NCI-H524 treated with DMSO at 0.1 percent for 48 hours (cell line): ENCODE results near the gene FAM47E.
"Not testable (repeated sequence)": the region's sequence is repeated elsewhere in the genome, so short reads cannot be mapped to it uniquely, and the experiment has no call there.

Source experiments
- DNase-seq: peaks from one replicate; lab custom pipeline; 2025; lab: John Stamatoyannopoulos, UW

FAM47E gene

DNA sequence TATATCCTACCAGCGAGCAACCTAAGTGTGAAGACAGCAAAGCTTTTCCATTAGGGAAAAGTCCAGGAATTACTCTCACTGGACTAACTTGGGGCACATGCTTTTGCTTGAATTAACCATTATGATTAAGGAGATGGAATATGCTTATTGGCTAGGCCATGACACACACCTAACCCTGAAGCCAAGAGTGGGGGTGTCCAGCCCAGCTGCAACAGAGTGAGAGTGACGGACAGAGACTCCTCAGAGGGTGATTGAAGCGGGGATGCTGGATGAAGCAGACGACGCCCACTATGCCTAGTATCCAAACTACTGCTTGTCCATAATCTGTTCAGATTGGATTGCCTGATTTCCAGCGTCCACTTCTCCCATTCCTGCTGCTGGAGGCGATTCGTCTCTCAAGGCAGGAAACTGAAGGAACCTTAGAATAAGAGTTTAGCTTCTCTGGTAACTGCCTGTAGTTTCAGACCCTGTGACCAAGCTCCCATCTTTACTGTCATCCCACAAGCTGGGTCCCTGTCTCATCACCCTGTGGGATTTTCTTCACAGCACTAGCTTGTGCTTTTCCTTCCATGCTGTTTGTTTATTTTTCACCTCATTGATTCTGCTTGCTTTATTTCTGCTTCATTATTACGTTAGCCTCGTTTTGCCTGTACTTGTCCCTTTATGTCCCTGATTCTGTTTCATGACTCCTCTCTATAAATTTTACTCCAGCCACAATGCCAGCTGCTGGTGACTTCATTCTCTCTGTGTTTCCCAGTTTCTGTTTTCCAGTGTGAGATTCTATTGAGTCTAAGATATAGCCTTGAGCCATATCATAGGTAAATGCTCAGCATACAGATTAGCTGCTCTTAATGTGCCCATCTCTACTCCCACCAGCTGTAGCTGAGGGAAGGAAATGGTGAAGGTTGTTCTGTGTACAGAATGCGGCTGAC is 19.0 kb downstream of the FAM47E start:
- DNase-seq, result no peak

GRCh38 chr4:76271248-76271647 is 19.7 kb downstream of the FAM47E start:
- DNase-seq, result no peak

DNA sequence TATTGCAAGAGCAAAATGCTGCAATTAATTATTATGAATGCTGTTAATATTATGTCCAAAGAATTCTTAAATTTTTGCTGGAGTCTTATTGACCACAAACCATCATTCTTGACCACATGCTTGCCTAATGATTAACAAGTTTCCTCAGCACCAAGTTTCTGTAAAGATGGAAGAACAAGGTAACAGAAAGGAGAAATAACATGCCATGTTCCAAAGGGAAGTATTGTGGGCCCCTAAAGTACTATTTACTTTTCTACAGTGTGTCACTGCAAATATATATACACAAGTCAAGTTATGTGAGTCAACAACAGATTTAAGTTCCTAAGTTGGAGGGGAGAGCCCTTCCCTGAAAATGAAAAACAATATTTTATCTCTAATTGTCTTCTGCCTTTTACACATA is 20.6 kb downstream of the FAM47E start:
- DNase-seq, result no peak

DNA sequence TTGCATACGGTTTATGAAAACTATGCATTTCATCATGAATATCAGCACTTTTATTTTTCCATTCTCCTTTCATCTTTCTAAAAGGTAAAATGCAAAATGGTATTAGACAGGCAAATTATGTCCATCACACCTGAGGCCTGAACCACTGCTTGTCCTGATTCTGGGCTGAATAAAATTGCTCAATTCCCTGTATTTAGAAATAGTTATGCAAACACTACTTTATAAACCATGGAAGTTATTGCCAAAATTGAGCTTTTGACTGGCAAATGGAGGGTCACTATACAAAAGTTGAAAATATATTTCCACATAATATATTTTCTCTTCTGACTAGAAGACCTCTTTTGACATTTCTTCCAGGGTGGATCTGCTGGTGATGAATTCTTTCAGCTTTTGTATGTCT is 21.1 kb downstream of the FAM47E start:
- no peak for DNase-seq

DNA sequence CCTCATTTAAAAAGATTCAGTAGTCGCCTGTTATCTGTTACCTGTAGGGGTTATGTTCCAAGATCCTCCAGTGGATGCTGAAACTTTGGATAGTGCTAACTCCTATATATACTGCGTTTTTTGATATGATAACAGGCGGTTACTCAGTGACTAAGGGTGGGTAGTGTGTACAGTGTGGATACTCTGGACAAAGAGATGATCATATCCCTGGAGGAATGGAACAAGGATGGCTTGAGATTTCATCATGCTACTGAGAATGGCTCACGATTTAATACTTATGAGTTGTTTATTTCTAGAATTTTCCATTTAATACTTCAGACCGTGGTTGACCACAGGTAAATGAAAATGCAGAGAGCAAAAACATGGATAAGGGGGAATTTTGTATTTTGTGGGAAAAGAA is 21.5 kb downstream of the FAM47E start:
- no peak for DNase-seq

DNA sequence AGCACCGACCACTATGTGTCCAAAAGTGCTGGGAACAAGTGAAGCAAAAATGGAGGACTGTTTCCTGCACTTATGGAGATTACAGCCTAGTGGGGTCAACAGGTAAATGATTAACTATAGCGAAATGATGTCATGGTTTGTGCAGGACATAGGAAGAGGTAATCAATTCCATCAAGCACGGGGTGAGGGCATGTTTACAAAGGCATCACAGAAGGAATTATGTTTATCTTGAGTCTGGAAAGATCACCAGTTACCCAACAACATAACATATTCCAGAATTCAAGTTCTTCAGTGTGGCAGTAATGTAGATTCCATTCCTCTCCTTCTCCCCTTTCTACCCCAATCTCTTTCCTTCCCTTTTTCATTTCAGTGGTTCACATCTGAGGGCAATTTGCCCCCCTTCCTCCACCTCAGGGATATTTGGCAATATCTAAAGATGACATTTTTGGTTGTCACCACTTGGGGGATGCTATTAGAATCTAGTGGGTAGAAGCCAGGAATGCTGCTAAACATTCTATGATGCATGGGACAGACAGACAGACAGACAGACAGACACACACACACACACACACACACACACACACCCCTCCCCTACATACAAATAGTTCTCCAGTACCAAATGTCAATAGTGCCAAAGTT is 24.1 kb downstream of the FAM47E start:
- no peak for DNase-seq

DNA sequence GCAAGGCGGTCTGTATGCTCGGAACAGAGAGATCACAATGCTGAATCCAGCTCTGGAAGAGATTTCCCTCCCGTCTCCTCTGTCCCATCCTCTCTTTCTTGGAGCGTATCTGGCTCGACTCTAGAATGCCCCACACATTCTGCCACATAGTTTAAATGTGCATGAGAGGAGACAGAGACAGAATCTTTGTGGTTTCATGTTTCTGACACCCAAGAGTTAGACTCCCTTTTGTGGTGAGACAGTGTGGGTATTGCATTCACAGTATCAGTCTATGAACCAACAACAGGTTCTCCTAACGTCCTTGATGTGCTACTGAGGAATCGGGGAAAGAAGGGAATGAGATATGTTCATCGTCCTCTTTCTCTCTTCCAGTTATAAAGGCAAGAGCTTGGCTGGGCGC is 25.3 kb downstream of the FAM47E start:
- no peak for DNase-seq

GRCh38 chr4:76277667-76278066 is 26.1 kb downstream of the FAM47E start:
- no peak for DNase-seq

DNA sequence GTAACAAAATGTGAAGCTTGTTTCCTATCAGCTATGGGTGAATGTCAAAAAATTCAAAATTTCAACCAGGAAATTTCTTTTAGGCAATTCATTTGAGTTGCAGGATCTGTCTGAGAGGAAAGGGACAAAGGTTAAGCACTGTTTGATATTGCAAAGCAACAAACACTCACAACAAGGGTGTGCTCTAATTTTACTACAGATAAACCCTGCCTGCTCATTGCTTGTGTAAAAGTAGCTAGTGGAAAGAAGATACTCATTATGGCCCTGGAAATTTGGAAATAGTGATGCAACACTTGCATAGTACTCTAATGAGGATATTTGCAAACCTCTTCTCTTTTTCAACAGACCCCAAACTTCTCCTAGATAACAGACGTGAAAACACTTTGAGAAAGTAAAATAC is 27.1 kb downstream of the FAM47E start:
- no peak for DNase-seq

- no peak for DNase-seq
Observed at GRCh38 chr4:76279462-76279861, 27.9 kb downstream of the FAM47E start.

- no peak for DNase-seq
Observed at GRCh38 chr4:76280488-76281441, 29.2 kb downstream of the FAM47E start.

DNA sequence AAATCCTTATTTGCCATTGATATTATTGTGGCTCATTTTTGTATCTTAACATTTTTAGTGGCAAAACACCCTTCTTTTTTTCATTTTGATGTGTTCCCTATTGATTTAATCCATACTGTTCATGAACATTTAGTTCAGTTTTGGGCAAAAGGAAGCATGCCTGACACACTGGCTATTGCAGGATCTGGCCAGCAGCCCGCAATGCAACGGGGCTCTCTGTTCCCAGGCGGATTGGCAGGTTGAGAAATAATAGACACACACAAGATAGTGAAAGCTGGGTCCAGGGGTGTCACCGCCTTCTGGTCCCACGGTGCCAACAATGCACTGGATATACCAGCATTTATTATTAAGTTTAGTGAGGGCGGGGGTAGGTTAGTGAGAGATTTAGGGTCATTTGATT is 30.1 kb downstream of the FAM47E start:
- DNase-seq, result not testable (repeated sequence)

DNA sequence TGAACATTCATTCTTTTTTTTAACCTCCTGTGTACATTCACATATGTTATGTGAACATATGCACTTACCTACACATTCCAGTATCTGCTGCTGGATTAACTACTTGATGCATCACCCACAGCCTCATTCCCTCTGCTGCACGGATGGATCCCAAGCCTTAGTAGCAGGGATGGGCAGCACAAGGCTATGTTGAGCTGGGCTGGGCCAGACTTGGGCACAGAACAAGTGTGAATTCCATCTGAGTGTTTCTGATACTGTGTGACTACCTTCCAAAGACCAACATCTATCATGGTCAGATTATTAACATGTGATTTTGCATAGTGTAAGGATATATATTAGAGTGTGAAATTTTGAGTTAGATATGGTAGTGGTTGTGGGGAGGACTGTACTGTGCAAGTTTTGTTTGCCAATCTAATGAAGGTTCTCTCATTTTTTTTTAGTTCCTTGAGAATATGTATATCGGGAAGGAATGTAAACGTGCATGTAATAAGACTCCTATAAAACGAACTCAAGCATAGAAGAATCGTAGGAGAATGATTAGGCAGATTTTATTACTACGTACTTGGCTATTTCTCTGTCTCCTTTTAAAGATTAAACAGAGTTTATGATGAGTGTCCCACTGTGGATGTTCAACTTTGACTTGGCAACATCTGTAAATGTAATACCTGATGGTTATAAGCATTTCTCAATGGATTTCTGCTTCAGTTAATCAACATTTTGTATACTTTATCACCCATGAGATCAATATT is 31.6 kb downstream of the FAM47E start:
- DNase-seq, result no peak

- no peak for DNase-seq
Observed at GRCh38 chr4:76283900-76284299, 32.4 kb downstream of the FAM47E start.

DNA sequence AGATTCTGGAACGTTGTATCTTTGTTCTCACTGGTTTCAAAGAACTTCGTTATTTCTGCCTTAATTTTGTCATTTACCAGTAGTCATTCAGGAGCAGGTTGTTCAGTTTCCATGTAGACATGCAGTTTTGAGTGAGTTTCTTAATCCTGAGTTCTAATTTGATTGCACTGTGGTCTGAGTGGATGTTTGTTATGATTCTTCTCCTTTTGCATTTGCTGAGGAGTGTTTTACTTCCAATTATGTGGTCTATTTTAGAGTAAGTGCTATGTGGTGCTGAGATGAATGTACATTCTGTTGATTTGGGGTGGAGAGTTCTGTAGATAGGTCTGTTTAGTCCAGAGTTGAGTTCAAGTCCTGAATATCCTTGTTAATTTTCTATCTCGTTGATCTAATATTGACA is 36.3 kb downstream of the FAM47E start:
- DNase-seq, result not testable (repeated sequence)

- DNase-seq, result no peak
Observed at GRCh38 chr4:76292730-76293129, 41.2 kb downstream of the FAM47E start.

DNA sequence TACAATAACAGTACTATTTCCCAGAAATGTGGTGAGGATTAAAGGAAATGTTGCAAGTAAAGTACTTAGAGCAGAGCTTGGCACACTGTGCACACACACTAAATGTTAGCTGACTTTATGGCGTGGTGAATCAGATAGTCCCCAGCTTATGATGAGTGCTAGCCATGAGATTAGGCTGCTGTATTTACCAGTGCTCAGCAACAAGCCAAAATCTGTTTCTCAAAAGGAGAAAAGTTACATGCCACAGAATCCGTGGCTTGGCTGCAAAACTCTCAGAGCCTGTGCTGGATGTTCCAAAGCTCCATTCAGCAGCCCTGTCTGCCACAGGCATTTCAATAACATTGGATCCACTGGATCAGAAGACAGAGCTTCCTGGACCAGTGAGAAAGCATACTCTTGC is 42.3 kb downstream of the FAM47E start:
- no peak for DNase-seq

DNA sequence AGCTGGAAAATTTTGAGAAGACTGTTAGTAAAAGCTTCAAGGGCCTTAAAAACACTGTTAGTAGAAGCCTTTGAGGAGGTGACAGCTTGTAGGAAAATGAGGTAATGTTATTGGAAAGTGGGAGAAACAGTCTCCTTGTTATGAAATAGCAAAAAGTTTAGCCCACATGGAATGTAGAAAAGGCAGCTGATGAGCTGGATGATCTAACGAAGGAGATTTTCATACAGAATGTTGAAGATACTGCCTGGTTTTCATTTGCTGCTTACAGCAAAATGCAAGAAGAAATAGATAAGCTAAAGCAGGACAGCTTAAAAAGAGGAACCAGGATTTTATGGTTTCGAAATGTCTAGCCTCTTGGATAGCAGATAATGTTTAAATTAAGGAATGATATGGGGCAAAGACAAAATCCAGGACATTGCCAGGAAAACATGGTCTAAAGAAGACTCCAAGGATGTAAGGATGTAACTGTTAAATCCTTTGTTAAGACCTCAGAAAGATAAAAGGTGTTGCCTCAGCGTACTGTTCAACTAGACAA is 44.8 kb downstream of the FAM47E start:
- DNase-seq, result no peak

GRCh38 chr4:76298227-76298626 is 46.7 kb downstream of the FAM47E start:
- no peak for DNase-seq

- DNase-seq, result no peak
Observed at GRCh38 chr4:76300012-76300411, 48.5 kb downstream of the FAM47E start.

GRCh38 chr4:76301068-76301774 is 49.7 kb downstream of the FAM47E start:
- no peak for DNase-seq
